H9 (cell line): ENCODE results near the gene FNDC1. TPM values are rescaled to one million over a fixed set of nuclear protein-coding genes. Genes with fewer than 3 reads are reported as not detected.

Source experiments
- DNase-seq: peaks from one replicate; pipeline ENCODE4 v3.0.0-alpha.2; 2017
- H2AFZ ChIP-seq: one replicate; pipeline ENCODE4 v1.6.1; 2013; ENCODE audit warnings: mild to moderate bottlenecking, low read length, control low read depth, moderate library complexity
- H2AK5ac ChIP-seq: 2 replicates; pipeline ENCODE4 v1.6.1; 2013; ENCODE audit warnings: low read length, control low read depth, mixed read lengths; ENCODE audit not compliant: insufficient read length
- H2BK120ac ChIP-seq: one replicate; pipeline ENCODE4 v1.6.1; 2013; ENCODE audit warnings: low read depth, mild to moderate bottlenecking, low read length, control low read depth, inconsistent platforms; ENCODE audit not compliant: poor library complexity, severe bottlenecking
- H2BK12ac ChIP-seq: 2 replicates; pipeline ENCODE4 v1.6.1; 2013; ENCODE audit warnings: low read length, control low read depth, mixed read lengths, low read depth; ENCODE audit not compliant: insufficient read length
- H2BK15ac ChIP-seq: 2 replicates; pipeline ENCODE4 v1.6.1; 2013; ENCODE audit warnings: low read depth, low read length, control low read depth
- H2BK20ac ChIP-seq: one replicate; pipeline ENCODE4 v1.6.1; 2013; ENCODE audit warnings: low read depth, mild to moderate bottlenecking, low read length, control low read depth, inconsistent platforms; ENCODE audit not compliant: poor library complexity, severe bottlenecking
- H2BK5ac ChIP-seq: 2 replicates; pipeline ENCODE4 v1.6.1; 2013; ENCODE audit warnings: low read length, control low read depth, mixed read lengths; ENCODE audit not compliant: insufficient read length
- H3K14ac ChIP-seq: 2 replicates; pipeline ENCODE4 v1.6.1; 2013; ENCODE audit warnings: low read length, control low read depth; ENCODE audit not compliant: insufficient read depth
- H3K18ac ChIP-seq: 2 replicates; pipeline ENCODE4 v1.6.1; 2013; ENCODE audit warnings: low read depth, mild to moderate bottlenecking, mixed read lengths, low read length, control low read depth; ENCODE audit not compliant: insufficient read length
- H3K23ac ChIP-seq: 2 replicates; pipeline ENCODE4 v1.6.1; 2013; ENCODE audit warnings: low read length, control low read depth, mixed read lengths, low read depth; ENCODE audit not compliant: insufficient read length
- H3K23me2 ChIP-seq: 2 replicates; pipeline ENCODE4 v1.6.1; 2013; ENCODE audit warnings: low read depth, mild to moderate bottlenecking, mixed read lengths, low read length, control low read depth; ENCODE audit not compliant: insufficient read length, poor library complexity, severe bottlenecking
- H3K27ac ChIP-seq: 2 replicates; pipeline ENCODE4 v1.5.1; 2013; ENCODE audit warnings: low read length, control low read depth, mixed read lengths, low read depth; ENCODE audit not compliant: insufficient read length
- H3K27me3 ChIP-seq: 2 replicates; pipeline ENCODE4 v1.6.1; 2013; ENCODE audit warnings: low read length, control low read depth, inconsistent platforms; ENCODE audit not compliant: insufficient read depth
- H3K4ac ChIP-seq: 2 replicates; pipeline ENCODE4 v1.6.1; 2013; ENCODE audit warnings: low read depth, mild to moderate bottlenecking, control low read depth, inconsistent platforms, low read length, moderate library complexity
- H3K4me1 ChIP-seq: 2 replicates; pipeline ENCODE4 v1.6.1; 2013; ENCODE audit warnings: low read length, control low read depth, inconsistent platforms; ENCODE audit not compliant: insufficient read depth
- H3K4me2 ChIP-seq: 2 replicates; pipeline ENCODE4 v1.6.1; 2013; ENCODE audit warnings: low read length, control low read depth, mixed read lengths; ENCODE audit not compliant: insufficient read length, insufficient read depth
- H3K56ac ChIP-seq: 2 replicates; pipeline ENCODE4 v1.6.1; 2013; ENCODE audit warnings: low read depth, mild to moderate bottlenecking, mixed read lengths, low read length, control low read depth; ENCODE audit not compliant: insufficient read length
- H3K79me1 ChIP-seq: 2 replicates; pipeline ENCODE4 v1.6.1; 2013; ENCODE audit warnings: low read depth, mild to moderate bottlenecking, moderate library complexity, low read length, control low read depth, inconsistent platforms; ENCODE audit not compliant: insufficient read depth, poor library complexity, severe bottlenecking
- H3K79me2 ChIP-seq: 2 replicates; pipeline ENCODE4 v1.6.1; 2013; ENCODE audit warnings: low read length, control low read depth, inconsistent platforms; ENCODE audit not compliant: insufficient read depth
- H3K9ac ChIP-seq: 2 replicates; pipeline ENCODE4 v1.6.1; 2013; ENCODE audit warnings: low read length, control low read depth, mixed read lengths; ENCODE audit not compliant: insufficient read length; ENCODE audit errors: extremely low read depth
- H3K9me3 ChIP-seq: one replicate; pipeline ENCODE4 v1.6.1; 2013; ENCODE audit warnings: low read depth, low read length, inconsistent platforms; ENCODE audit not compliant: control insufficient read depth
- H3T11ph ChIP-seq: one replicate; pipeline ENCODE4 v1.6.1; 2013; ENCODE audit warnings: mild to moderate bottlenecking, low read length, control low read depth, inconsistent platforms
- H4K20me1 ChIP-seq: one replicate; pipeline ENCODE4 v1.6.1; 2013; ENCODE audit not compliant: control insufficient read depth, insufficient read length, insufficient read depth
- H4K5ac ChIP-seq: 2 replicates; pipeline ENCODE4 v1.6.1; 2013; ENCODE audit warnings: low read depth, mild to moderate bottlenecking, mixed read lengths, low read length, control low read depth; ENCODE audit not compliant: insufficient read length
- H4K8ac ChIP-seq: replicated peaks from 2 replicates; pipeline ENCODE4 v1.6.1; 2013; ENCODE audit warnings: low read length, control low read depth, mixed read lengths, low read depth; ENCODE audit not compliant: insufficient read length
- H4K91ac ChIP-seq: 2 replicates; pipeline ENCODE4 v1.6.1; 2013; ENCODE audit warnings: low read depth, mild to moderate bottlenecking, moderate library complexity, mixed read lengths, low read length, control low read depth; ENCODE audit not compliant: insufficient read length
- H3K27ac Mint-ChIP-seq, 3 experiments: 2 replicates in 2 of 3; 3 replicates in 1 of 3; pipeline ENCODE4 v1.8.0; 2020 to 2021; ENCODE audit warnings: mixed read lengths in 3 of 3, mild to moderate bottlenecking in 1 of 3, moderate library complexity in 1 of 3
- H3K27me3 Mint-ChIP-seq: 2 replicates; pipeline ENCODE4 v1.8.0; 2021; ENCODE audit warnings: low read depth, mild to moderate bottlenecking, moderate library complexity, mixed read lengths
- H3K36me3 Mint-ChIP-seq, 3 experiments: 2 replicates in 2 of 3; 3 replicates in 1 of 3; pipeline ENCODE4 v1.8.0; 2020 to 2021; ENCODE audit warnings: low read depth in 3 of 3, mixed read lengths in 3 of 3; ENCODE audit not compliant: insufficient read depth in 1 of 3
- H3K4me1 Mint-ChIP-seq, 2 experiments: 2 replicates each; pipeline ENCODE4 v1.8.0; 2020; ENCODE audit warnings: mixed read lengths in 2 of 2
- H3K4me3 Mint-ChIP-seq, 2 experiments: 2 replicates in 1 of 2; 3 replicates in 1 of 2; pipeline ENCODE4 v1.8.0; 2020 to 2021; ENCODE audit warnings: mild to moderate bottlenecking in 2 of 2, mixed read lengths in 2 of 2, moderate library complexity in 1 of 2
- H3K9me3 Mint-ChIP-seq, 2 experiments: 2 replicates in 1 of 2; 3 replicates in 1 of 2; pipeline ENCODE4 v1.8.0; 2020; ENCODE audit warnings: mild to moderate bottlenecking in 2 of 2, mixed read lengths in 2 of 2, moderate library complexity in 1 of 2
- WGBS: extraction: QIAGEN DNeasy Blood & Tissue Kit; methylation state at CpG from one replicate; pipeline ENCODE4 v1.1.7; 2013; ENCODE audit warnings: missing lambda C conversion rate, low lambda C conversion rate, mixed read lengths; ENCODE audit not compliant: insufficient read length; ENCODE audit errors: extremely low coverage; 5-methylcytosine and 5-hydroxymethylcytosine counted together
- total RNA-seq: library from RNA; stranded (reverse); gene quantifications from 2 replicates; pipeline ENCODE4 v1.2.1, GENCODE V29; 2021
- TF ChIP-seq, protein P1 (sequence below): fragments of 200-600 bp; sonication (generic); conservative IDR thresholded peaks from 3 replicates; pipeline ENCODE4 v1.8.0; 2021; ENCODE audit warnings: antibody characterized with exemption, mild to moderate bottlenecking

FNDC1 gene
- total RNA-seq, 1 experiment from 2014 or later: 0.24 TPM

DNA sequence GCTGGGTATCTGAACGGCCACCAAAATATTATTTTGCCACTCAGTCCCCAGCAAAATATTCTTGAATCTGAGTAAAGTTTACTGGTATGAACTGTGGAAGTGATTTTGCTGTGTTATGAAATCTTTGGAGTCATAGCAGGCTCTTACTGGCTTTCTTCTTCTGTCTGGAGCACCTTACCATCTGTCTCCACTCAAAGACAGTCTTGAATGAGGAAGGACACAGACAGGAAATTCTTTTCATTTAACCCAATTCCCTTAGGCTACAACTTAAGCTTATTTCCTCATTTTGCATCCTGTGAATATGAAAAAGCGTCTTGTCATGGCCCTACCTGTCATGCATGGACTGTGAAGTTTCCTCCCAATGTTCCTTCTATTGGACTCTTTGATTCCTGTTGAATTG lies 24.7 kb downstream of the FNDC1 start:
- Histone ChIP-seq H3K4me1 (no peaks in the 10 kb centered on the region), H3K27ac (no peak overlapping the region), H3K14ac (no peak overlapping the region), H3K79me2 (no peaks in the 10 kb centered on the region), H2AK5ac (no peak overlapping the region), H2BK5ac (no peak overlapping the region), H2BK20ac (no peak overlapping the region), H3K23ac (no peak overlapping the region), H2BK15ac (no peak overlapping the region), H2AFZ (no peak overlapping the region), H3K56ac (no peak overlapping the region), H3K23me2 (no peaks in the 10 kb centered on the region), H2BK120ac (no peak overlapping the region), H4K8ac (no peak overlapping the region), H4K5ac (no peak overlapping the region), H3K4ac (no peak overlapping the region), H3K9ac (no peak overlapping the region), H3K4me2 (no peak overlapping the region), H2BK12ac (no peak overlapping the region), H3T11ph (no peak overlapping the region), H3K79me1 (no peaks in the 10 kb centered on the region), H4K91ac (no peak overlapping the region), H3K9me3 (no peaks in the 10 kb centered on the region), H3K18ac (no peak overlapping the region), H3K27me3 (no peaks in the 10 kb centered on the region), H4K20me1 (no peaks in the 10 kb centered on the region)
- H3K36me3 Mint-ChIP-seq: no peaks in the 10 kb centered on the region
- H3K27ac Mint-ChIP-seq: no peak overlapping the region
- WGBS: no CpG with 5 or more reads among the region's 2 CpGs
- peaks cover 3 to 15% of the 10 kb centered on the region in 2 experiments; a peak in 3 of 5 replicates for H3K9me3 Mint-ChIP-seq
- no peak for DNase-seq
- no peaks in the 10 kb centered on the region for H3K4me1 Mint-ChIP-seq
- peaks cover 9% of the 10 kb centered on the region for H3K27me3 Mint-ChIP-seq
- TF ChIP-seq, protein P1, sequence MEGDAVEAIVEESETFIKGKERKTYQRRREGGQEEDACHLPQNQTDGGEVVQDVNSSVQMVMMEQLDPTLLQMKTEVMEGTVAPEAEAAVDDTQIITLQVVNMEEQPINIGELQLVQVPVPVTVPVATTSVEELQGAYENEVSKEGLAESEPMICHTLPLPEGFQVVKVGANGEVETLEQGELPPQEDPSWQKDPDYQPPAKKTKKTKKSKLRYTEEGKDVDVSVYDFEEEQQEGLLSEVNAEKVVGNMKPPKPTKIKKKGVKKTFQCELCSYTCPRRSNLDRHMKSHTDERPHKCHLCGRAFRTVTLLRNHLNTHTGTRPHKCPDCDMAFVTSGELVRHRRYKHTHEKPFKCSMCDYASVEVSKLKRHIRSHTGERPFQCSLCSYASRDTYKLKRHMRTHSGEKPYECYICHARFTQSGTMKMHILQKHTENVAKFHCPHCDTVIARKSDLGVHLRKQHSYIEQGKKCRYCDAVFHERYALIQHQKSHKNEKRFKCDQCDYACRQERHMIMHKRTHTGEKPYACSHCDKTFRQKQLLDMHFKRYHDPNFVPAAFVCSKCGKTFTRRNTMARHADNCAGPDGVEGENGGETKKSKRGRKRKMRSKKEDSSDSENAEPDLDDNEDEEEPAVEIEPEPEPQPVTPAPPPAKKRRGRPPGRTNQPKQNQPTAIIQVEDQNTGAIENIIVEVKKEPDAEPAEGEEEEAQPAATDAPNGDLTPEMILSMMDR: no peak
- H3K4me3 Mint-ChIP-seq: no peak overlapping the region
